Motor neuron (in vitro differentiated cells): ENCODE data around the gene SHC1. TPM values are rescaled to one million over a fixed set of nuclear protein-coding genes. Genes with fewer than 3 reads are reported as not detected.
A peak's percentile ranks its signal among the peaks of the same experiment; 100 is the strongest.

Experiments
- ATAC-seq, 8 experiments: fragments of 200-7000 bp; cut with Tn5 transposase; replicated peaks in 6 of 8; 2 replicates each; pipeline ENCODE4 v1.8.0; 2021; ENCODE audit warnings: mild to moderate bottlenecking in 8 of 8, moderate library complexity in 8 of 8
- H3K27ac ChIP-seq, 2 donors: fragments of 250-450 bp; sonication (Bioruptor Pico); 2 replicates each; pipeline ENCODE4 v1.9.0; 2021; ENCODE audit warnings: antibody characterized with exemption in 2 of 2, mild to moderate bottlenecking in 2 of 2, moderate library complexity in 1 of 2
- H3K4me1 ChIP-seq, 2 donors: fragments of 250-450 bp; sonication (Bioruptor Pico); replicated peaks in 1 of 2; 2 replicates each; pipeline ENCODE4 v1.6.1; 2021; ENCODE audit warnings: antibody characterized with exemption in 2 of 2, mild to moderate bottlenecking in 2 of 2, moderate library complexity in 1 of 2
- H3K4me3 ChIP-seq, 5 donors: fragments of 250-450 bp; sonication (Bioruptor Pico); 2 replicates each; pipeline ENCODE4 v1.9.0; 2021; ENCODE audit warnings: antibody characterized with exemption in 5 of 5, mild to moderate bottlenecking in 5 of 5, moderate library complexity in 4 of 5
- WGBS, 10 experiments: fragments of 450-650 bp; shearing (Covaris generic); methylation state at CpG; one replicate each; pipeline ENCODE4 v1.0.0; 2022; 5-methylcytosine and 5-hydroxymethylcytosine counted together
- in situ Hi-C, 9 experiments: fragments of 400-800 bp; cut with MboI; loops; one replicate each; pipeline ENCODE4 v1.15.0; 2021; ENCODE audit warnings: low sequenced_read_pairs in 9 of 9, low pct_unique_long_range_greater_than_20kb in 2 of 9; ENCODE audit not compliant: unreplicated experiment in 9 of 9
- total RNA-seq, 8 experiments: library from RNA; unstranded; fragments of 300-600 nt; gene quantifications; 2 replicates each; pipeline versions ENCODE4 v1.2.3 to v1.2.4, GENCODE V29; 2022

Gene SHC1
- total RNA-seq, 8 experiments from 2014 or later: 24.8 to 184 (median 53.5) TPM

- Histone ChIP-seq H3K4me3 (no peak overlapping the region), H3K4me1 (peaks cover 38 to 40% of the 10 kb centered on the region in 2 donors), H3K27ac (no peak overlapping the region)
- ATAC-seq: no peak
- in situ Hi-C loops: loop anchor here in 2 of 9 experiments (25.0 kb wide), 1 partner anchor 90 kb away; the partner anchor contains the start of genes ADAM15 (in 2 of the 2) and EFNA4 (in 2 of the 2)
- 28 to 100% (median 50%) methylated on average over 2 to 3 of the region's 3 CpGs; no CpG with 5 or more reads in 3 of the 10 experiments for WGBS, 10 experiments
Measured at GRCh38 chr1:154972213-154972516, 1.6 kb upstream of the SHC1 start.

GRCh38 chr1:154971341-154971998 lies 923 bp upstream of the SHC1 start:
- peaks cover 38 to 40% of the 10 kb centered on the region in 2 donors for H3K4me1 ChIP-seq
- H3K4me3 ChIP-seq: peak overlapping the region in 2 of 5 donors; percentile 48 to 50
- peak overlapping the region; percentile 70 to 81 for H3K27ac ChIP-seq
- no peak for ATAC-seq
- WGBS, 10 experiments: 0 to 82% (median 61%) methylated on average over 1 to 10 of the region's 10 CpGs; no CpG with 5 or more reads in 4 of the 10 experiments
- in situ Hi-C loops: loop anchor here in 2 of 9 experiments (25.0 kb wide), 1 partner anchor 91 kb away; the partner anchor contains the start of genes ADAM15 (in 2 of the 2) and EFNA4 (in 2 of the 2)

- H3K27ac ChIP-seq: peak overlapping the region; percentile 70 to 81
- ATAC-seq: no peak
- 0 to 8% (median 0%) methylated on average over 3 to 7 of the region's 22 CpGs; no CpG with 5 or more reads in 5 of the 10 experiments for WGBS, 10 experiments
- in situ Hi-C loops: loop anchor here in 2 of 9 experiments (25.0 kb wide), 1 partner anchor 92 kb away; the partner anchor contains the start of genes ADAM15 (in 2 of the 2) and EFNA4 (in 2 of the 2)
- peaks cover 32 to 34% of the 10 kb centered on the region in 2 donors for H3K4me1 ChIP-seq
- H3K4me3 ChIP-seq: peak overlapping the region; percentile 27 to 50 (median 45)
Measured at GRCh38 chr1:154969860-154970452, 591 bp downstream of the SHC1 start.

- WGBS, 10 experiments: 0 to 40% (median 23%) methylated on average over 1 to 4 of the region's 5 CpGs; no CpG with 5 or more reads in 3 of the 10 experiments
- Histone ChIP-seq H3K4me3 (peak overlapping the region; percentile 27 to 50 (median 45)), H3K4me1 (peaks cover 32 to 34% of the 10 kb centered on the region in 2 donors), H3K27ac (peak overlapping the region in 1 of 2 donors; percentile 20)
- no peak for ATAC-seq
- in situ Hi-C loops: loop anchor here in 2 of 9 experiments (25.0 kb wide), 1 partner anchor 93 kb away; the partner anchor contains the start of genes ADAM15 (in 2 of the 2) and EFNA4 (in 2 of the 2)
Measured at GRCh38 chr1:154969246-154969645, 1.3 kb downstream of the SHC1 start.

- H3K27ac ChIP-seq: peak overlapping the region in 1 of 2 donors; percentile 20
- ATAC-seq: no peak
- 77% methylated on average over 2 of the region's 3 CpGs; no CpG with 5 or more reads in 9 of the 10 experiments for whole genome bisulfite sequencing, 10 experiments
- in situ Hi-C loops: loop anchor here in 2 of 9 experiments (25.0 kb wide), 1 partner anchor 94 kb away; the partner anchor contains the start of genes ADAM15 (in 2 of the 2) and EFNA4 (in 2 of the 2)
- H3K4me1 ChIP-seq: peaks cover 32 to 34% of the 10 kb centered on the region in 2 donors
- peak overlapping the region; percentile 27 to 50 (median 45) for H3K4me3 ChIP-seq
Measured at GRCh38 chr1:154968731-154969130, 1.8 kb downstream of the SHC1 start.

- in situ Hi-C loops: loop anchor here in 2 of 9 experiments (25.0 kb wide), 1 partner anchor 95 kb away; the partner anchor contains the start of genes ADAM15 (in 2 of the 2) and EFNA4 (in 2 of the 2)
- Histone ChIP-seq H3K4me1 (peaks cover 31 to 38% of the 10 kb centered on the region in 2 donors), H3K4me3 (no peak overlapping the region), H3K27ac (no peak overlapping the region)
- ATAC-seq: no peak
- 79 to 100% (median 100%) methylated on average over 2 to 5 of the region's 5 CpGs; no CpG with 5 or more reads in 5 of the 10 experiments for WGBS, 10 experiments
Measured at GRCh38 chr1:154967331-154967950, 3.1 kb downstream of the SHC1 start.

- H3K4me1 ChIP-seq: peaks cover 22 to 35% of the 10 kb centered on the region in 2 donors
- H3K27ac ChIP-seq: no peak overlapping the region
- no peak overlapping the region for H3K4me3 ChIP-seq
- ATAC-seq: no peak
- in situ Hi-C loops: loop anchor here in 2 of 9 experiments (25.0 kb wide), 1 partner anchor 96 kb away; the partner anchor contains the start of genes ADAM15 (in 2 of the 2) and EFNA4 (in 2 of the 2)
- WGBS, 10 experiments: 0 to 100% (median 88%) methylated on average over 1 to 4 of the region's 7 CpGs; no CpG with 5 or more reads in 7 of the 10 experiments
Measured at GRCh38 chr1:154966111-154966510, 4.4 kb downstream of the SHC1 start.

- Histone ChIP-seq H3K4me3 (no peak overlapping the region), H3K27ac (no peak overlapping the region), H3K4me1 (peaks cover 21 to 30% of the 10 kb centered on the region in 2 donors)
- in situ Hi-C loops: loop anchor here in 2 of 9 experiments (25.0 kb wide), 1 partner anchor 98 kb away; the partner anchor contains the start of genes ADAM15 (in 2 of the 2) and EFNA4 (in 2 of the 2)
- 80 to 100% (median 97%) methylated on average over 1 to 6 of the region's 6 CpGs; no CpG with 5 or more reads in 2 of the 10 experiments for WGBS, 10 experiments
- ATAC-seq: no peak
Measured at GRCh38 chr1:154964359-154964758, 6.2 kb downstream of the SHC1 start.

- no peak overlapping the region for H3K27ac ChIP-seq
- in situ Hi-C loops: loop anchor here in 2 of 9 experiments (25.0 kb wide), 1 partner anchor 99 kb away; the partner anchor contains the start of genes ADAM15 (in 2 of the 2) and EFNA4 (in 2 of the 2)
- H3K4me1 ChIP-seq: peaks cover 14 to 23% of the 10 kb centered on the region in 2 donors
- no peak overlapping the region for H3K4me3 ChIP-seq
- WGBS, 10 experiments: 83 to 100% (median 90%) methylated on average over 1 to 6 of the region's 8 CpGs; no CpG with 5 or more reads in 2 of the 10 experiments
- no peak for ATAC-seq
Measured at GRCh38 chr1:154963643-154964042, 6.9 kb downstream of the SHC1 start.

GRCh38 chr1:154962795-154963330 lies 7.7 kb downstream of the SHC1 start:
- in situ Hi-C loops: loop anchor here in 2 of 9 experiments (25.0 kb wide), 1 partner anchor 99 kb away; the partner anchor contains the start of genes ADAM15 (in 2 of the 2) and EFNA4 (in 2 of the 2)
- peak overlapping the region in 4 of 5 donors; percentile 92 to 98 (median 94) for H3K4me3 ChIP-seq
- no peak overlapping the region for H3K27ac ChIP-seq
- ATAC-seq: no peak
- peaks cover 8 to 19% of the 10 kb centered on the region in 2 donors for H3K4me1 ChIP-seq
- WGBS, 10 experiments: 50 to 100% (median 71%) methylated on average over 1 to 2 of the region's 6 CpGs; no CpG with 5 or more reads in 6 of the 10 experiments

- in situ Hi-C loops: loop anchor here in 2 of 9 experiments (25.0 kb wide), 1 partner anchor 100 kb away; the partner anchor contains the start of genes ADAM15 (in 2 of the 2) and EFNA4 (in 2 of the 2)
- WGBS, 10 experiments: 0 to 37% (median 12%) methylated on average over 1 to 16 of the region's 25 CpGs
- peak in 7 of 8 experiments; percentile 0 to 2 (median 1) for ATAC-seq
- H3K4me1 ChIP-seq: peaks cover 8 to 19% of the 10 kb centered on the region in 2 donors
- H3K27ac ChIP-seq: peak overlapping the region; percentile 100
- peak overlapping the region; percentile 92 to 98 (median 93) for H3K4me3 ChIP-seq
Measured at GRCh38 chr1:154962156-154962749, 8.3 kb downstream of the SHC1 start.
